DND-41 (cell line): Measurements from ENCODE around the gene DLGAP1.

Source experiments
- EZH2 ChIP-seq: IDR thresholded peaks from 3 replicates; pipeline ENCODE4 v1.6.1; 2012; ENCODE audit warnings: borderline replicate concordance, low read depth, mild to moderate bottlenecking, moderate library complexity, low read length, inconsistent platforms; ENCODE audit not compliant: severe bottlenecking
- TF ChIP-seq, protein P1 (sequence below): IDR thresholded peaks from 2 replicates; pipeline ENCODE4 v1.5.1; 2012; ENCODE audit warnings: borderline replicate concordance, low read length, moderate library complexity, mild to moderate bottlenecking; ENCODE audit not compliant: poor library complexity, severe bottlenecking; ENCODE audit errors: extremely low read depth

DNA sequence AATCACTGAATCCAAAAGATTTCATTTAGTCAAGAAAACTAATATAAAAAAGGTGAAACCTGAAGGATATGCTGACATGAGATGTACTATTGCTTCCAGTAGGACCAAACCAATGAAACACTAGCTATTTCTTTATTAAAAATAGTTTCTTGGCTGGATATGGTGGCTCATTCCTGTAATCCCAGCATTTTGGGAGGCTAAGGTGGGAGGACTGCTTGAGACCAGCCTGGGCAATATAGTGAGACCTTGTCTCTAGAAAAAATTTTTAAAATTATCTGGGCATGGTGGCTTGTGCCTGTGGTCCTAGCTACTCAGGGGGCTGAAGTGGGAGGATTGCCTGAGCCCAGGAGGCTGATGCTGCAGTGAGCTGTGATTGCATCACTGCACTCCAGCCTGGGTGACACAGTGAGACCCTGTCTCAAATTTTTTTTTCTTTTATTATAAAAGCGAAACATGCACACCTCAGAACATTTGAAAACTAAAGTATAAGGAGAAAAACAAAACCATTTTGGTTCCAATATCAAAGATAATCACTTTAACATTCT lies 738.9 kb downstream of the DLGAP1 start:
- TF ChIP-seq, protein P1, sequence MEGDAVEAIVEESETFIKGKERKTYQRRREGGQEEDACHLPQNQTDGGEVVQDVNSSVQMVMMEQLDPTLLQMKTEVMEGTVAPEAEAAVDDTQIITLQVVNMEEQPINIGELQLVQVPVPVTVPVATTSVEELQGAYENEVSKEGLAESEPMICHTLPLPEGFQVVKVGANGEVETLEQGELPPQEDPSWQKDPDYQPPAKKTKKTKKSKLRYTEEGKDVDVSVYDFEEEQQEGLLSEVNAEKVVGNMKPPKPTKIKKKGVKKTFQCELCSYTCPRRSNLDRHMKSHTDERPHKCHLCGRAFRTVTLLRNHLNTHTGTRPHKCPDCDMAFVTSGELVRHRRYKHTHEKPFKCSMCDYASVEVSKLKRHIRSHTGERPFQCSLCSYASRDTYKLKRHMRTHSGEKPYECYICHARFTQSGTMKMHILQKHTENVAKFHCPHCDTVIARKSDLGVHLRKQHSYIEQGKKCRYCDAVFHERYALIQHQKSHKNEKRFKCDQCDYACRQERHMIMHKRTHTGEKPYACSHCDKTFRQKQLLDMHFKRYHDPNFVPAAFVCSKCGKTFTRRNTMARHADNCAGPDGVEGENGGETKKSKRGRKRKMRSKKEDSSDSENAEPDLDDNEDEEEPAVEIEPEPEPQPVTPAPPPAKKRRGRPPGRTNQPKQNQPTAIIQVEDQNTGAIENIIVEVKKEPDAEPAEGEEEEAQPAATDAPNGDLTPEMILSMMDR, result no peak
- TF ChIP-seq EZH2, result no peak
